Stimulated activated naive CD8-positive, alpha-beta T cell treated with anti-CD3 and anti-CD28 coated beads, Interleukin-15, Interleukin-2, amounts not matched to agents 100 ng/mL and 50 ng/mL, for 24 hours (primary cell): ENCODE data around the gene RASSF5.

Source experiments
- H3K27ac Mint-ChIP-seq: one replicate; pipeline ENCODE4 v1.8.0; 2021; ENCODE audit warnings: mild to moderate bottlenecking, mixed read lengths
- H3K27me3 Mint-ChIP-seq: one replicate; pipeline ENCODE4 v1.8.0; 2021; ENCODE audit warnings: mixed read lengths
- H3K36me3 Mint-ChIP-seq: one replicate; pipeline ENCODE4 v1.8.0; 2021; ENCODE audit warnings: low read depth, mixed read lengths
- H3K4me1 Mint-ChIP-seq: one replicate; pipeline ENCODE4 v1.8.0; 2021; ENCODE audit warnings: low read depth, mixed read lengths
- H3K4me3 Mint-ChIP-seq: one replicate; pipeline ENCODE4 v1.8.0; 2021; ENCODE audit warnings: mild to moderate bottlenecking, mixed read lengths
- H3K9me3 Mint-ChIP-seq: one replicate; pipeline ENCODE4 v1.8.0; 2021; ENCODE audit warnings: mixed read lengths

RASSF5 gene

GRCh38 chr1:206635080-206635977, 128.0 kb downstream of the RASSF5 start, which contains the start of gene DYRK3:
DYRK3 (plus strand) TSS chr1:206635536; CDS start chr1:206635704, 168 bp downstream.
- Mint-ChIP-seq H3K36me3 (peaks cover 5% of the 10 kb centered on the region), H3K4me3 (peak within 1 kb of the TSS; percentile 76), H3K9me3 (no peaks in the 10 kb centered on the region), H3K27me3 (peaks cover 31% of the 10 kb centered on the region), H3K4me1 (peaks cover 30% of the 10 kb centered on the region), H3K27ac (peak within 1 kb of the TSS; percentile 91)

- Mint-ChIP-seq H3K27me3 (peaks cover 31% of the 10 kb centered on the region), H3K9me3 (no peaks in the 10 kb centered on the region), H3K4me3 (peak overlapping the region; percentile 76), H3K27ac (no peak overlapping the region), H3K36me3 (peaks cover 5% of the 10 kb centered on the region), H3K4me1 (peaks cover 30% of the 10 kb centered on the region)
These were observed 128.6 kb downstream of the RASSF5 start for GRCh38 chr1:206635978-206636345.

DNA sequence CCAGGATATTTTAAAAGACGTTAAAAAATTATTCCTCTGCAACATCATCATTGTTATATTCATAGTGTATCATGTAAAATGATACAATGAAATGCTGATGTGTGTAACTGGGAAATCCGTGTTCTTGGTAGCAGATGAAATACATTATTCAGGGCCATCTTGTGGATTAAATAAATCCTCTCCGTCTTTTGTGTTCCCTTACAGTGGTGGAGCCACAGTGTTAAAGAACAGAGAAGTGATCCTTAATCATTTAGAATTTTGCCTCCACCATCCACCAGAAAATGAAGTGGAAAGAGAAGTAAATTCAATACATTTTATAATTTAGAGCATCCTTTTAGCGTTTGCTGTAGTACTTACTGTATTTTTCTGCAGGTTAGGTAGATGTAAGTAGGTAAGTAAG, 129.3 kb downstream of the RASSF5 start:
- H3K27ac Mint-ChIP-seq, result no peak overlapping the region
- H3K36me3 Mint-ChIP-seq, result peaks cover 5% of the 10 kb centered on the region
- H3K9me3 Mint-ChIP-seq, result no peaks in the 10 kb centered on the region
- peaks cover 27% of the 10 kb centered on the region for H3K27me3 Mint-ChIP-seq
- H3K4me1 Mint-ChIP-seq, result peaks cover 30% of the 10 kb centered on the region
- H3K4me3 Mint-ChIP-seq, result peak overlapping the region; percentile 21

GRCh38 chr1:206637605-206638004, 130.3 kb downstream of the RASSF5 start:
- Mint-ChIP-seq H3K9me3 (no peaks in the 10 kb centered on the region), H3K27ac (no peak overlapping the region), H3K36me3 (peaks cover 5% of the 10 kb centered on the region), H3K27me3 (peaks cover 21% of the 10 kb centered on the region), H3K4me1 (peaks cover 30% of the 10 kb centered on the region), H3K4me3 (peak overlapping the region; percentile 7)
